Urinary bladder (tissue), 4 donors: ENCODE results near the gene CLIP4. TPM values are rescaled to one million over a fixed set of nuclear protein-coding genes. Genes with fewer than 3 reads are reported as not detected.

Experiments used
- DNase-seq: peaks from one replicate; pipeline ENCODE4 v3.0.0-alpha.2; 2015; ENCODE audit errors: extremely low spot score
- H3K27ac ChIP-seq: one replicate; pipeline ENCODE4 v1.5.1; 2013; ENCODE audit warnings: low read depth, mild to moderate bottlenecking, moderate library complexity
- H3K36me3 ChIP-seq: one replicate; pipeline ENCODE4 v1.6.1; 2013; ENCODE audit warnings: mild to moderate bottlenecking, moderate library complexity; ENCODE audit not compliant: insufficient read depth
- H3K4me1 ChIP-seq: one replicate; pipeline ENCODE4 v1.6.1; 2013; ENCODE audit warnings: mild to moderate bottlenecking, moderate library complexity; ENCODE audit not compliant: insufficient read depth
- H3K4me3 ChIP-seq: one replicate; pipeline ENCODE4 v1.5.1; 2013; ENCODE audit warnings: low read depth, low read length
- WGBS: extraction: QIAGEN DNeasy Blood & Tissue Kit; methylation state at CpG from one replicate; pipeline ENCODE4 v1.1.7; 2013; 5-methylcytosine and 5-hydroxymethylcytosine counted together
- polyA plus RNA-seq: library from polyadenylated mRNA; stranded (reverse); fragments of 200-250 nt; gene quantifications from one replicate; pipeline ENCODE4 v1.2.3, GENCODE V29; 2013
- total RNA-seq: library from RNA; depleted of rRNA; stranded (reverse); fragments of >200 nt; gene quantifications from one replicate; pipeline ENCODE4 v1.2.3, GENCODE V29; 2014
- donor health status: healthy with polysubstance abuse.
- donor health status: healthy.

Gene CLIP4
- total and polyA plus RNA-seq, 2 donors: 39.8 to 58.1 TPM

GRCh38 chr2:29229640-29230039, 114.4 kb downstream of the CLIP4 start:
- H3K27ac ChIP-seq: no peak overlapping the region
- no peaks in the 10 kb centered on the region for H3K4me1 ChIP-seq
- H3K4me3 ChIP-seq: no peak overlapping the region
- no peaks in the 10 kb centered on the region for H3K36me3 ChIP-seq
- no peak for DNase-seq
- 89% methylated on average over 9 of the region's 9 CpGs for WGBS

DNA sequence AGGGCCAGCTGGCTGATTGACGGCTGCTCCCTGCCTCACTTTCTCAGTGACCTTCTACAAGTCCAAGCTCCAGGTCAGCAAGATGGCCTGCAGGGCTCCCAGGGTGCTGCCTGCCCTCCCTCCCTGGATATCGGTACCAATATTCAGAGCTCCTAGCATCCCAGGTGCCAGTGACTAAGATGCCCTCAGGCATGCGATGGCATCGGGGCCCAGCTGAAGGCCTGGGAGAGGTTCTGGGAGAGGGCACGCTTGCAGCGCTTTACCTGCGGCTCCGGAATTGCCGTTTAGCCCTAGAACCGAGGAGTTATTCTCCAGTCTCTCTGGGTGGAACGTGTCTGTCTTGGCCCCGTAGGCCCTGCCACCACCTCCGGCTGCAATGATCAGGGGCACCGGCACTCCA, 116.8 kb downstream of the CLIP4 start:
- Histone ChIP-seq H3K36me3 (no peaks in the 10 kb centered on the region), H3K4me3 (no peak overlapping the region), H3K4me1 (no peaks in the 10 kb centered on the region), H3K27ac (no peak overlapping the region)
- WGBS: 93% methylated on average over 14 of the region's 14 CpGs
- no peak for DNase-seq

DNA sequence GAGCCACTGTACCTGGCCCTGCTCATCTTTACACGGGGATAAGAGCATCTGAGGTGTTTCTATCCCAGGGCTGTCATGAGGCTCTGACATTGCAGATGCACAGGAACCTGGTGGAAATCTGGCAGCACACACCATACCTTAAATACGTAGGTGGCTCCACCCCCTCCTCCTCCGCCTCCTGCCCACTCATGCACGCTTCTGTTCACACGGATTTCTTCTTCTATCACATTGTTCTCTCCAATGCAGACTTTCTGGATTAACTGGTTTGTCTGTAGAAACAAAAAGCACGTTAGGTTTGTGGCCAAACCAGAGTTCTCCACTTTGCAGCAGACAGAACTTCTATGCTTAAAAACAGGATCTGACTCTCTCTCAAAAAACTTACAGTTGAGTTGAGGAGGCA, 118.2 kb downstream of the CLIP4 start:
- peak; percentile 77 for DNase-seq
- 64% methylated on average over 6 of the region's 6 CpGs for WGBS
- Histone ChIP-seq H3K36me3 (no peaks in the 10 kb centered on the region), H3K4me1 (no peaks in the 10 kb centered on the region), H3K27ac (no peak overlapping the region), H3K4me3 (no peak overlapping the region)

- Histone ChIP-seq H3K4me3 (no peak overlapping the region), H3K4me1 (no peaks in the 10 kb centered on the region), H3K36me3 (no peaks in the 10 kb centered on the region), H3K27ac (no peak overlapping the region)
- WGBS: 73% methylated on average over 3 of the region's 3 CpGs
- DNase-seq: no peak
Measured at GRCh38 chr2:29235411-29235810, 120.2 kb downstream of the CLIP4 start.

GRCh38 chr2:29236074-29236473, 120.9 kb downstream of the CLIP4 start:
- no peak for DNase-seq
- Histone ChIP-seq H3K4me1 (no peaks in the 10 kb centered on the region), H3K4me3 (no peak overlapping the region), H3K27ac (no peak overlapping the region), H3K36me3 (no peaks in the 10 kb centered on the region)
- 93% methylated on average over 6 of the region's 6 CpGs for WGBS

DNA sequence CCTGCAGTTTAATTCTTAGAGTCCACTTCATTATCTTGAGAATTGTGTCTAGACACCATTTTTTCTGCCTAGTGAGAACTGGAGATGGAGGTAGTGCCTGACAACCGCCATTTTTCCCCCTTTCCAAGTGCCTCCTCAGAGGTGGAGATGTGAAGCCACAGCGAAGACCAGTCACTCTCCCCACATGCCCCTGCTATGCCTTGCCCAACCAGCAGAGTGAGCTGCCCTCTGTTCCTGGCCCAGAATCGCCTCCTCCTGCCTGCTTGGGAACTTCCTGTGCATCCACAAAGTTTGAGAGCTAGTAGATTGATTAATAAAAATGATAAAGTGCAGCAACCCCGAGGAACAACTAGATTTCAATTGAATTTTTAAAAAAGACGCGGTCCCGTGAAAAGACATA, 123.3 kb downstream of the CLIP4 start:
- H3K4me1 ChIP-seq: no peaks in the 10 kb centered on the region
- H3K4me3 ChIP-seq: no peak overlapping the region
- no peak overlapping the region for H3K27ac ChIP-seq
- WGBS: 76% methylated on average over 7 of the region's 7 CpGs
- no peak for DNase-seq
- H3K36me3 ChIP-seq: no peaks in the 10 kb centered on the region

Other genes starting within 250 kb of the CLIP4 start
- gene TRMT61B, start 245.1 kb upstream of the CLIP4 start, total RNA-seq: 22.6 TPM
- gene TRMT61B, start 245.1 kb upstream of the CLIP4 start, polyA plus RNA-seq: 15.0 TPM
- gene WDR43, start 220.7 kb upstream of the CLIP4 start, total RNA-seq: 57.3 TPM
- 17.7 TPM for gene WDR43, start 220.7 kb upstream of the CLIP4 start, polyA plus RNA-seq
- gene TOGARAM2, start 134.1 kb upstream of the CLIP4 start, total RNA-seq: 0.48 TPM
- 1.6 TPM for gene TOGARAM2, start 134.1 kb upstream of the CLIP4 start, polyA plus RNA-seq
- gene PCARE, start 40.9 kb upstream of the CLIP4 start, total RNA-seq: 0.16 TPM
- gene PCARE, start 40.9 kb upstream of the CLIP4 start, polyA plus RNA-seq: 0.25 TPM